A673 (cell line): ENCODE results near the gene PFKP. TPM values are rescaled to one million over a fixed set of nuclear protein-coding genes. Genes with fewer than 3 reads are reported as not detected.

Experiments
- BruUV-seq: library from RNA; stranded (reverse); fragments of 400-500 nt; replicated peaks from 2 replicates; lab custom pipeline; 2021; lab: Mats Ljungman, UMichigan
- CTCF ChIA-PET: fragments of 300-600 bp; sonication (Branson Sonifier 250); formaldehyde crosslinking; loops from one replicate; lab custom pipeline; 2022; ENCODE audit warnings: antibody characterized with exemption; lab: Charles Lee
- POLR2A ChIA-PET: fragments of 300-600 bp; sonication (Branson Sonifier 250); formaldehyde crosslinking; loops from one replicate; lab custom pipeline; 2022; ENCODE audit warnings: antibody characterized with exemption; ENCODE audit not compliant: low non-redundant PET; lab: Charles Lee
- DNase-seq: peaks from one replicate; pipeline ENCODE4 v3.0.0-alpha.2; 2015; ENCODE audit warnings: low spot score
- H3K27ac ChIP-seq: fragments of 200-600 bp; sonication (generic); 2 replicates; pipeline ENCODE4 v1.5.1; 2016; ENCODE audit warnings: mixed run types, low read depth, mild to moderate bottlenecking, mixed read lengths, antibody characterized with exemption, low read length; ENCODE audit not compliant: poor library complexity, severe bottlenecking
- H3K27me3 ChIP-seq: fragments of 200-600 bp; sonication (generic); replicated peaks from 2 replicates; pipeline ENCODE4 v1.6.1; 2017; ENCODE audit warnings: mixed run types, low read depth, mild to moderate bottlenecking, mixed read lengths, antibody characterized with exemption, low read length; ENCODE audit not compliant: insufficient read depth, poor library complexity
- H3K36me3 ChIP-seq: fragments of 200-600 bp; sonication (generic); 2 replicates; pipeline ENCODE4 v1.6.1; 2016; ENCODE audit warnings: mixed run types, mild to moderate bottlenecking, mixed read lengths, antibody characterized with exemption, low read length; ENCODE audit not compliant: insufficient read depth, poor library complexity, severe bottlenecking
- H3K4me1 ChIP-seq: fragments of 200-600 bp; sonication (generic); 2 replicates; pipeline ENCODE4 v1.6.1; 2017; ENCODE audit warnings: mixed run types, mild to moderate bottlenecking, mixed read lengths, antibody characterized with exemption, low read length; ENCODE audit not compliant: insufficient read depth, poor library complexity, severe bottlenecking
- H3K4me3 ChIP-seq: fragments of 200-600 bp; sonication (generic); 2 replicates; pipeline ENCODE4 v1.5.1; 2016; ENCODE audit warnings: low read depth, mixed run types, mild to moderate bottlenecking, mixed read lengths, low read length; ENCODE audit not compliant: poor library complexity, severe bottlenecking
- H3K9me3 ChIP-seq: fragments of 200-600 bp; sonication (generic); 2 replicates; pipeline ENCODE4 v1.6.1; 2016; ENCODE audit warnings: mixed run types, low read depth, mild to moderate bottlenecking, mixed read lengths, antibody characterized with exemption, low read length; ENCODE audit not compliant: poor library complexity, severe bottlenecking
- CTCF ChIP-seq: fragments of 300-800, 200-600 bp; sonication (generic); conservative IDR thresholded peaks from 2 replicates; pipeline ENCODE4 v1.5.1; 2017; ENCODE audit warnings: low read depth, mild to moderate bottlenecking, antibody characterized with exemption, low read length, moderate library complexity, mixed read lengths
- EZH2 ChIP-seq: fragments of 200-600 bp; sonication (generic); IDR thresholded peaks from 2 replicates; pipeline ENCODE4 v1.6.1; 2017; ENCODE audit warnings: borderline replicate concordance, low read depth, mild to moderate bottlenecking, mixed read lengths, antibody characterized with exemption, low read length; ENCODE audit not compliant: poor library complexity, severe bottlenecking
- intact Hi-C: fragments of 100-400 bp; cut with micrococcal nuclease; formaldehyde crosslinking; loops from one replicate; pipeline ENCODE4 v1.10.0; 2022; ENCODE audit not compliant: unreplicated experiment
- total RNA-seq: library from RNA; stranded (reverse); gene quantifications from 2 replicates; pipeline ENCODE4 v1.2.3, GENCODE V29; 2021

Gene PFKP
- total RNA-seq, 1 experiment from 2014 or later: 232 TPM

GRCh38 chr10:3034616-3035015 is 32.7 kb upstream of the PFKP start:
- H3K4me3 ChIP-seq: no peak overlapping the region
- H3K27me3 ChIP-seq: peaks cover 14% of the 10 kb centered on the region
- no peak overlapping the region for H3K27ac ChIP-seq
- ChIA-PET CTCF (no interaction called here), POLR2A (no interaction called here)
- no peak for DNase-seq
- TF ChIP-seq CTCF (no peak), EZH2 (no peak)
- intact Hi-C loops: no loop called here
- H3K9me3 ChIP-seq: peaks cover 7% of the 10 kb centered on the region
- no peaks in the 10 kb centered on the region for H3K4me1 ChIP-seq
- no TSS peak for BruUV-seq
- H3K36me3 ChIP-seq: no peaks in the 10 kb centered on the region

GRCh38 chr10:3036155-3037021 is 31.0 kb upstream of the PFKP start:
- intact Hi-C loops: no loop called here
- TF ChIP-seq CTCF (no peak), EZH2 (no peak)
- peaks cover 7% of the 10 kb centered on the region for H3K9me3 ChIP-seq
- BruUV-seq: no TSS peak
- ChIA-PET POLR2A (no interaction called here), CTCF (no interaction called here)
- H3K27me3 ChIP-seq: no peaks in the 10 kb centered on the region
- H3K27ac ChIP-seq: no peak overlapping the region
- H3K4me1 ChIP-seq: no peaks in the 10 kb centered on the region
- no peak for DNase-seq
- no peaks in the 10 kb centered on the region for H3K36me3 ChIP-seq
- no peak overlapping the region for H3K4me3 ChIP-seq

- TF ChIP-seq EZH2: no peak
- TF ChIP-seq CTCF: no peak
- Histone ChIP-seq H3K4me1 (no peaks in the 10 kb centered on the region), H3K27me3 (no peaks in the 10 kb centered on the region), H3K9me3 (peaks cover 7% of the 10 kb centered on the region), H3K36me3 (no peaks in the 10 kb centered on the region), H3K27ac (no peak overlapping the region), H3K4me3 (no peak overlapping the region)
- BruUV-seq: no TSS peak
- POLR2A ChIA-PET: no interaction called here
- no peak for DNase-seq
- intact Hi-C loops: no loop called here
- CTCF ChIA-PET: no interaction called here
These were observed 30.2 kb upstream of the PFKP start for GRCh38 chr10:3037182-3037581.
